Activated T-cell treated with anti-CD3 and anti-CD28 coated beads for 48 hours (primary cell): ENCODE data around the gene CCDC137.

Source experiments
- DNase-seq: peaks from one replicate; pipeline ENCODE4 v3.0.0-alpha.2; 2020; ENCODE audit warnings: low read depth

CCDC137 gene

DNA sequence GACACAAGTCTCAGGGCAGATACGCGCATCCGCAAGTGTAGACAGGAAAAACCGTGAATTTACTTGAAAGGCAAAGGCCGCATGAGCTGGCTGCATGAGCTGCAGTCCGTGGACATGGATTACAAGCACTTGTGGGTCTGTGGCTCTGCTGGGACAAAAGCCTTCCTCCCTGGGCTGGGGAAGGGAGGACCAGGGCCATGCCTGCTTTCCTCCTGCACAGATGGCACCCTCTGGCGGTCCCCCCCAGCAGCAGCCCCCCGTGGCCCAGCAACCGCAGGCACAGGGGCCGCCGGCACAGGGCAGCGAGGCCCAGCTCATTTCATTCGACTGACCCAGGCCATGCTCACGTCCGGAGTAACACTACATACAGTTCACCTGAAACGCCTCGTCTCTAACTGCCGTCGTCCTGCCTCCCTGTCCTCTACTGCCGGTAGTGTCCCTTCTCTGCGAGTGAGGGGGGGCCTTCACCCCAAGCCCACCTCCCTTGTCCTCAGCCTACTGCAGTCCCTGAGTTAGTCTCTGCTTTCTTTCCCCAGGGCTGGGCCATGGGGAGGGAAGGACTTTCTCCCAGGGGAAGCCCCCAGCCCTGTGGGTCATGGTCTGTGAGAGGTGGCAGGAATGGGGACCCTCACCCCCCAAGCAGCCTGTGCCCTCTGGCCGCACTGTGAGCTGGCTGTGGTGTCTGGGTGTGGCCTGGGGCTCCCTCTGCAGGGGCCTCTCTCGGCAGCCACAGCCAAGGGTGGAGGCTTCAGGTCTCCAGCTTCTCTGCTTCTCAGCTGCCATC lies 34.9 kb downstream of the CCDC137 start:
- no peak for DNase-seq

DNA sequence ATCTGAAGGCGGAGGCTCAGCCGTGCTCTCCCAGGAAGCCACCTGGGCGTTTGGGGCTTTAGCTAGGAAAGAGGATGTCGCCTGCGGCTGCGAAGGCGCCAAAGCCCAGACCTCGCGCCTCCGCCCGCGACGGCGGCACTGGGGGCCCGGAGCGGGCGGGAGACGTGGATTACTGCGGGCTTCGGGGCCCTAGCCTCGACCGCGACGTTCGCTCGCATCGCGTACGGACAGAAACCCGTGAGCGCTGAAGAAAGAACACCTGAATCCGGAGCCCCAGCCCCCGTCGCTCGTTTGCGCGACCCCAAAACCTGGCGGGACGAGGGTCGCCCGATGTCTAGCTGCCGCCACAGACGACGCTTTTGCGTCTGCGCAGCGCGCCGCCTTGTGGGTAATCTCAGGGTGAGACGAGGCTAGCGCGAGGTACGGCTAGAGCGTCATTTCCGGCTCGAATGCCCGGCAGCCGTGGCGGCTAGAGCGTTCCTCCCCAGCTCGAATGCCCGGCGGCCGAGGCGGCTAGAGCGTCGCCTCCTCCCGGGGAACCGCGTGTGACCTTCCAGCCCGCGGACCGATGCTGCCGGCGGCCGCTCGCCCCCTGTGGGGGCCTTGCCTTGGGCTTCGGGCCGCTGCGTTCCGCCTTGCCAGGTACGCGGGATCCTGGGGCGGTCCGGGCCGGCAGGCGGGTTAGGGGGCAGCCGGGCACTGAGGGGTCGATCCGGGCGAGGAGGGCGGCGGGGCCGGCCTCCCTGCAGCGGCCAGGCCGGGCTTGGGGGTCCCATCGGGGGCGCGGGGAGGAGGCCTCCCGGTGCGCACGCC lies 36.6 kb downstream of the CCDC137 start, which contains the start of gene MRPL12:
TSS of gene MRPL12 (plus strand) at position 434 of the 813 bp plus-strand sequence. CDS start at position 569, 135 bp downstream.
- peak; percentile 89 for DNase-seq

DNA sequence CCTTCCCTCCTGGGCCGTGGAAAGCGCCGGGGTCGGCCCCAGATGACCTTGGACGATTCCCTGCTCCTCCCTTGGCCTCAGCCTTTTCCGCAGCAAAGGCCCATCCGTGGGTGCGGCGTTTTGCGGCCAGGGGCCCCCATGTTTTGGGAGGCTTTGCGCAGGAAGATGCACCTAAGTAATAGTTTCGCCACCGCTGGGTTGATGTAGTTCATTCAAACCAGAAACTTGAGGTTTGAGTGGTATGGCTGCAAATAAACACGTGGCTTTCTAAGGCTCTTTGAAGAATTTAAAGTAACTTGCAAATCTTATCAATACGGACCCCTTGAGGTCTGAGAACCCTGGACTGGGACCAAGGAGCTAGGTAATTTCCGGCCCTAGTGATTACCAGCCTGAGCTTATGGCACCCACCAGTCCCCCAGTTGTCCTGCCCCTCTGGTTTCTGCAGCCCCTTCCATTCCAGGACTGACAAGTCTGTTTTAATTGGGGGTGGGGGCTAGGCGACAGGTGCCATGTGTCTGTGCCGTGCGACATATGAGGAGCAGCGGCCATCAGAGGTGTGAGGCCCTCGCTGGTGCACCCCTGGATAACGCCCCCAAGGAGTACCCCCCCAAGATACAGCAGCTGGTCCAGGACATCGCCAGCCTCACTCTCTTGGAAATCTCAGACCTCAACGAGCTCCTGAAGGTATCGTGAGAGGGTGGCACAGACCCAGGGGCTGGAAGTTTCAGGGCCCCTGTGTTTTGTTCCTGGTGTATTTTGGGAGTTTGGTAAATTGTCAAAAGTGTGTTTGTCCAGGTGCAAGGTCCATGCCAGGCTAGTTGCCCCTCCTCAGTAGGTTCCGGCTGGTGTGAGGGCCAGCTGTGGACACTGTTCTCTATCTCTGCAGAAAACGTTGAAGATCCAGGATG lies 37.5 kb downstream of the CCDC137 start:
- DNase-seq: no peak

DNA sequence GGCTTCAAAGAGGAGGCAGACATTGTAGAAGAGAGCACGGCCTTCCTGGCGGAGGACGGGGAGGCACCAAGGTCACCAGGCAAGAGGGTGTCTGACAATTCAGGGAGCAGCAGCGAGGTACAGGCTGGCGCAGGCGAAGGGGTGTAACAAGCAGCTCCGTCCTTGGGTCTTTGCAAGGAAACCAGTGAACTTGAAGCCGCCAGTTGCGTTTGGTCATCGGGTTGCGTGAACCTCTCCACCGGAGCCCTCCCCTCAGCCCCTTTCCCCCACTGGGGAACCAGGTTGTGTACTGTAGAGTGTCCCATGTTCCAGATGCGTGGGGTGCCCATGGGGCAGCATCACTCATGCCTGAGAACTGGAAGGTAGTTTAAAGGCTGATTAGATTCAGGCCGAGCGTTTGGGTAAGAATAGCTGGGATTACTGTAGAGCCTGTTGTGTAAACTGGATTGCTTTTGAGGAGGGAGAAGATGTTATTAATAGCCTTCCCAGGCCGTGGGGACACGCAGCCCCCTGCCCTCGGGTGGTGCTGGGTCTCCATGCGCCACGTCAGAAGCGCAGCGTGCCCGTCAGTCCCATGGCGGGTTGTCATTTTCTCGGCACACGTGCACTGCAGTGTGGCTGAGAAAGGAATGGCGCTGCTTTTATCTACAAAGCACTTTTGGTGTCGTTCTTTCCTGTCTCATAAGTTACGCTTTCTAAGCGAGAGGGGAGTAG lies 39.1 kb downstream of the CCDC137 start:
- DNase-seq: no peak

DNA sequence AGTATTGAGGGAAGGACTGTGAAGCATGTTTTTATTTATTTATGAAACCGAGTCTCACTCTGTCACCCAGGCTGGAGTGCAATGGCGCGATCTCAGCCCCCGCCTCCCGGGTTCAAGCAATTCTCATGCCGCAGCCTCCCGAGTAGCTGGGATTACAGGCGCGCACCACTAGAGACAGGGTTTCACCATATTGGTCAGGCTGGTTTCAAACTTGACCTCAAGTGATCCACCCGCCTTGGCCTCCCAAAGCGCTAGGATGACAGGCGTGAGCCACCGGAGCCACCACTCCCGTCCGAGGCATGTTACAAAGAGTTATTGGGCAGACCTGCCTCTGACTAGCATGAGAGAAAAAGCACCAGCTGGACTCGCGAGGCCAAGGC lies 39.7 kb downstream of the CCDC137 start:
- no peak for DNase-seq

DNA sequence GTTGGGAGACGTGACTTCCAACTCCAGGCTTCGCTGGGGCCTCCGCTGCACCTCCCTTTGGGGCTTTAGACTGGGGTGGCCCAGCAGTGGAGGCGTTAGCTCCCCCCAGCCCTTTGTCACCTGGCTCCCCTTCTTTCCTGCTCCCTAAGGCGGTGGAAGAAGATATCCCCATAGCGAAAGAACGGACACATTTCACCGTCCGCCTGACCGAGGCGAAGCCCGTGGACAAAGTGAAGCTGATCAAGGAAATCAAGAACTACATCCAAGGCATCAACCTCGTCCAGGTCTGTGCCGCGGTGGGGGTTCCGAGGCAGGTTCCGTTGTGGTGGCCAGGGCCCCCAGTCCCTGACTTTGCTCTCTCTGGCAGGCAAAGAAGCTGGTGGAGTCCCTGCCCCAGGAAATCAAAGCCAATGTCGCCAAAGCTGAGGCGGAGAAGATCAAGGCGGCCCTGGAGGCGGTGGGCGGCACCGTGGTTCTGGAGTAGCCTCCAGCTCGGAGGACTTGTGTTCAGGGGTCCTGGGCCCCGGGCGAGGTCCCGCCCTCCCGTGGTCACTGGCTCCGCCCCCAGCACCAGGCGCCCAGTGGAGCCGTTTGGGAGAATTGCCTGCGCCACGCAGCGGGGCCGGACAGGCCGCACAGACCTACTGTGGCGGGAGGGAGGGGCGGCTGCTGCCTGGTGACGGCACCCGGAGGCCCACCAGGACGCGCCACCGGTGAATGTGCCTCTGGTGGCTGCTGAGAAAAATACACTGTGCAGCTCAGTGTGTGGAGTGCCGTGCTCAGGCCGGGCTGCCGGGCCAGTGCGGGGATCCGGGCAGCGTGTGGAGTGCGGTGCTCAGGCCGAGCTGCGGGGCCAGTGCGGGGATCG lies 40.5 kb downstream of the CCDC137 start:
- DNase-seq: no peak

DNA sequence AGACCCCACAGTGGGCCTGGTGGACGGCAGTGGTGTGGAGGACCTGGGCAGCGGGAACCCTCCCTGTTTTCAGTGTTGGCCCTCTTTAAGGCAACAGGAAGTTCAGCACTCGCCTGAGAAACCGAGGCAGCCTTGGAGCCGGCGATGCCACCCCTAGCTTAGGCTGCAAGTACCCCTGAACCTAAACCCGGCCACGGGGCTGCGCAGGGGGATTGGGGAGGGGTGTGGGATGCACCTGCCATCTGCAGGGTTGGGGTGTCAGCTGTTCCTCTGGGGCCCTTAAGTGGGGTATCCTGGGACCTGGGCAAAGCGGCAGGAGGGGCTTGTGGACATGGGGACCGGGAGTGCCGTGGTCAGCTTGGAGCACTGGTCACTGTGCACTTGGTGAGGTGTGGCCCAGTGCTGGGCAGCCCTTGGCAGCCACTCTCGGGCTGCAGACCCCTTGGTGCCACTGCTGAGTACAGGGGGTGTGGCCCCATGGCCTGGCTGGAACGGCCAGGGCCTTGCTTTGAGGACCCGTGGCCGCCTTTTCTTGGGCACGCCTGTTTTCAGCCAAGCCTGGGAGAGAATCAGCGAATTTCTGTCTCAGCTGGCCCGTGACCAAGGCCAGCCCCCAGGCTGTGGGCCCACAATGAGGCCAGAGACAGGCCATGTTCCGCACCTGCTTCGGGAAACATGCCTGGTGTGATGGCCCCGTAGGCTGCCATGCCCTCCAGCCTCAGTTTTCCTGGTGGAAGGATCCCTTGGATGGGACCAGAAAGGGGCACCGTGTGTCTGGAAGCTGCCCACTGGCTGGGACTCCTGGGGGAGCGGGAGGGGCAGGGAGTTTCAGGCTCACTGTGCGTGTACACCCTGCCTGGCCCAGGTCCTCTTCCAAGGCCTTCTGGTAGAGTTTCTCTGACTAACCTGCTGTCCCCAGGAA lies 41.4 kb downstream of the CCDC137 start:
- DNase-seq: no peak

DNA sequence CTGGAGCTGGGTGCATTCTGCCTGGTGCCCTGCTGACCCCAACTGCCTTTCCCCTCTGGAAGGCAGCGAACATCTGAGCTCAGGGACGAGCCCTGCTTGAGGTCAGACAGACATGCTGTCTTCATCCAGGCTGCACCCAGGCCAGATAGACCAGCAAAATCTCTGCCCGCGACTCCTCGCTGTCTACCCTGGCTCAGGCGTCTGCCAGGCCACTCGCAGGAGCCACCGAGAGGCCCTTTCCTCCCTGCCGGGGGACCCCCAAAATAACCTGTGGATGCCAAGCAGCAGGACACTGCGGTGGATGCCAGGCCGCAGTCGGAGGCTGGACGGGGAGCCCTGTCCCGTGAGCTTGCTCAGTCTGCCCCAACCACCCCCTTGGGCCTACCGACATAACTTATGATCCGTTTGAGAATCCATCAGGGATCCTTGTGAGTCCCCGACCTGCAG lies 42.2 kb downstream of the CCDC137 start:
- DNase-seq: no peak

DNA sequence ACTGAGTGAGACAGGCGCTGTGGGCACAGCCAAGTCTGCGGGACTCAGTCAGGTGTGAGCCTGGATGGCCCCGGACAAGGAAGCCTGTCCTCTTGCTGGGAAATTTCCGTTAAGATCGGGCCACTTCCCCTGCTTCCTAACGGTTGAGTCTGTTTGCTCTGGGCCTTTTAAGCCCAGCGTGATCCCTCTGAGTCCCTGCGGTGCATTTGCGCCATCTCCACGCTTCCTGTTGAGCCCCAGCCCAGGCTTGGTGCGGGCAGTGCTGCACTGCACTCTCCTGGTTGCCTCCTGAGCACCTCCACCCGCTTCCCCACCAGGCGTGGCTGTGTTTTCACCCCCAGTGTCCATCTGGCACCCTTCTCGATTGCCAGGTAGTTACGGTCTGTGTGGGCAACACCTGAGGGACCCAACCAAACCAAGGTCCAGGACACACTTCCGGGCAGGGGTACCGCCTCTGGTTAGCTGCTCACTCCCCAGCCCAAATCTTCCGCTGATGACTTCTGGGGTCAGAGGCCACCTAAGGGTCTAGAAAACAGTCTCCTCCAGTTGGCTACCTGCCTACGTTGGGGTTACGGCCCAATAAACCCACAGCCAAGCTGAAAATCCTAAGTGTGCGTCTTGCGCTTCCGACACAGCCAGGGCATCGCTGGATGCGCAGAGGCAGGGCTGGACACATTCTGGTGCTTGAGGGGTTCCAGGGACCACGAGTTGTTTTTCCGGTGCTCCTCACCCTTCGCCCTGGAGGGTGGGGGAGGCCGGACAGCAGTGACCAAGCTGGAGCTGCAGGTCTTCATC lies 44.2 kb downstream of the CCDC137 start:
- no peak for DNase-seq

DNA sequence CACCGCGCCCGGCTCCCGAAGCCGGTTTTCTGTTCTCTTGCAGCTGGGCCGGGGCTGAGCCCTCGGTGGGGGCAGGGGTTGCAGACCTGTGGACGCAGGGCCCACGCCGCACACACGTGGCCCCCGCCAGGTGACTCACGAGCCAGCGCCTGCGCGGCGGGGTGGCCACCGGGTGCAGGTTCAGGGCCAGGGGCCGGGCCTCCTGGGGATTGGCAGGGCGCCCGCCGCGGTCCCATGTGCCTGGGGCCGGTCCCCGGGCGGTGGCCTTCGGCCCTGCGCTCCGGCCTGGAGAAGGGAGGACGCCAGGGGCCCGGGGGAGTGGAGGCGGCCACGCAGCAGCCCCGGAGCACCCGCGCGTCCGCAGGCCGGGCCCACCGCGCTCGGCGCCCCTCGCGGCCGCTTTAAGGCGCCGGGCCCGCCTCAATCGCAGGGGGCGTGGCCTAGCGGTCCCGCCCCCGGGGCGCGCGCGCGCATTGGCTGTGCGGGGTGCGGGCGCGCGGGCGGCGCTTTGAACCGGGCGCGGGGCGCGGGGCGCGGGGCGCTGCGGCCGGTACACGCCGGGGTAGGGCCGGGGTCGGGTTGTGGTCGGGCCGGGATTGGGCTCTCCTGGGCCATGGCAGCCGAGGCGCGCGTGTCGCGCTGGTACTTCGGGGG lies 45.4 kb downstream of the CCDC137 start, which contains the start of gene SLC25A10:
TSS of gene SLC25A10 (plus strand) at position 471 of the 654 bp plus-strand sequence. CDS start at position 614, 143 bp downstream.
- DNase-seq: peak; percentile 88

DNA sequence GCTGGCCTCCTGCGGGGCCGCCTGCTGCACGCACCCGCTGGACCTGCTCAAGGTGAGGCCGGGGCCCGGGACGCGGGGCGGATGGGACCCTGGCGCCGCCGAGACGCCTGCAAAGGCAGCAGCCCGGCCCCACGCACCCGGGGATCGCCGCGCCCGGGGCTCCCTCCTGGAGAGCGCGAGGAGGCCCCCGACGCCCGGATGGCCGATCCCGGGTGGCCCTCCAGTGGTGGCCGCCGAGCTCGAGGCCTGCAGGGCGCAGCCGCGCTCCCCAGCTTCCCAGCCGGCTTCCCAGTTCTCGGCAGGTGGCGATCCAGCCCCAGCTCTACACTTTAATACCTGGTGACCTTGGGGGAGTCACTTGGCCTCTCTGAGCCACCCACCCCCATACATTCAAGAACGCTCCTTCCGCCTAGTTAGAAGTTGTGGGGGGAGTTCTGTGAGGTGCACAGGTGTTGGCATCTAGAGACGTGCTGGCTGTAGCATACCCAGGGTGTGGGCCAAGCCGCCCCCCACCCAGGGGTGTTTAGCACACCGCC lies 46.0 kb downstream of the CCDC137 start:
- no peak for DNase-seq

DNA sequence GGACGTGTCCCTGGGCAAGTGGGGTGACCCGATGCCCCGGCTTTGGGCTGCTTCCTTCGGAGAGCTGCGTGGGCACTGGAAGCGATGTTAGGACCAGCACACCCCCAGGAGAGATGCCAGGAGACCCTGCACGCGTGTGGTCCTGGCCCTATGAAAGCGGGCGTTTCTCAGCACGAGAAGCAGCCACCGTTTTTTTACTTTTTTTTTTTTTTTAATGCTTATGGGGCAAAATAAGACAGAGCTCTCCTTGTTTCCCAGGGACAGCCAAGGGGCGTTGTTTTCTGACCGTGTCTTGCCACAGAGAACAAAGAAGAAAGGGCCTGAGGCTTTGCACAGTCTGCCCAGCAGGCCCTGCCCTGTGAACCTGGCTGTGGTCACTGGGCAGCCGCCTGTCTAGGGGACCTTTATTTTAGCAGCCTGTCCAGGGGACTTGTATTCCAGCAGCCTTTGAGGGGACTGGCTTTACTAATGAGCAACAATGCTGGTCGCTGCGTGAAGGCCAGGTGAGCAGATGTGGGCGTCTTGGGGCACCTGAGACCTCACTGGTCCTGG lies 46.5 kb downstream of the CCDC137 start:
- DNase-seq: no peak

DNA sequence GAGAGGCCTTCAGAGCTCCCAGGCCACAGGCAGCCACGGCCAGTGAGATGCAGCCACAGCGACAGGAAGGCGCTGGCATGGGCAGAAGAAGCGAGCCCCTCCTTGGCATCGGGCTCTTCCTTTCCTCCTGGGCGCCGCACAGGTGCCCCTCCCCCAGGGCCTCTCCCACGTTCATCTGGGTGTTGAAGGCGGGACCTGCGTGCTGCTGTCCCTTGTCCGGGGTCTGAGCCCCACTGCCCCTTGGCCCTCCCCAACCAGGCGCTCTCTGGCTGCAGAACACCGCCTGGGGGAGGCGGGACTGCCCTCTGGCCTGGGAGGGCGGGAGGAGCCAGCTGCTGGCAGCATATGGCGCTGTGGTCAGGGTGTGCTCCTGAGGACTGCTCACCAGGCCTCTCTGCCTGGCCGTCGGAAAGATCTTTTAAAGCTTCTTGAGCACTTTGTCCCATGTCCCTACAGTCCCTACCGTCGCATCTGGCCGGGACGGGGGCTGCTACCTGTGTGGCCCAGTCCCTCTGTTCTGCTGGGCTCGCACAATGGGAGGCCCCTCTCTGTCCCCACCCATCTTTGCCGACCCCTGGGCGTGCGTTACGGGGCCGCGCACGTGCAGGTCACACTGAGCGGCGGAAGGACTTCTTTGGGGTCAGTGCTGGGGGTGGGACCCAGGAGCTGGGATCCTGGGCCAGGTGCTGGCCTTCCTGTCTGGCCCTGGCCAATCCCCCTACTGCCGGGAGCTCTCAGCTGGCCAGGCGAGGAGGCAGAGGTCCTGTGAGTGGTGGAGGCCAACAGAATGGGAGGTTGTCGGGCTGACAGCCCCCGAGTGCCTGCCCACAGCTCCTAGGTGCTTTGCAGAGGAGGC lies 47.2 kb downstream of the CCDC137 start:
- no peak for DNase-seq

DNA sequence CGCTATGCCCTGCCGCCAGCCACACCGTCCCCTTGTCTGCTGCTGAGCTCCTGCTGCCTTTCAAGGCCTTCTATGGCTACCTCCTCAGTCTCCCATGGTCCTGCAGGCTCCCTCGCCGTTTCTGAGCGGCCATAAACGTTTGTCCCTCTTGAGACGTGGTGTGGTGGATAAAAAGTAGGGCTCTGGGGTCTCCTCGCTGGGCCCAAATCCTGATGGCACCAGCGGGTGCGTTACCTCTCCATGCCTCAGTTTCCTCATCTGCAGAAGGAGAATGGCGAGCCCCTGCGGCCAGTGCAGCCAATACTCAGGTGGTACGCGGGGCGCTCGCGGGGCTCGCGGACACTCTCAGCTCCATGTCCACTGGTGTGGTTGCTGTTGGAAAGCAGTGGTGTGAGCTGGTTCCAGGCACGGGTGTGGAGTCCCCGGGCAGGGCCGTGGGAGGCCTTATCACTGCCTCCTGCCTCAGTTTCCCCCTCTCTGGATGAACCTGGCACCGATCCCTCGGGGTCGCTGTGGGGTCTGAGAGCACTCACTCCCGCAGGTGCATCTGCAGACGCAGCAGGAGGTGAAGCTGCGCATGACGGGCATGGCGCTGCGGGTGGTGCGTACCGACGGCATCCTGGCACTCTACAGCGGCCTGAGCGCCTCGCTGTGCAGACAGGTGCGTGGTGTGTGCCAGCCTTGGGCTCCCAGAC lies 48.0 kb downstream of the CCDC137 start:
- DNase-seq: no peak

DNA sequence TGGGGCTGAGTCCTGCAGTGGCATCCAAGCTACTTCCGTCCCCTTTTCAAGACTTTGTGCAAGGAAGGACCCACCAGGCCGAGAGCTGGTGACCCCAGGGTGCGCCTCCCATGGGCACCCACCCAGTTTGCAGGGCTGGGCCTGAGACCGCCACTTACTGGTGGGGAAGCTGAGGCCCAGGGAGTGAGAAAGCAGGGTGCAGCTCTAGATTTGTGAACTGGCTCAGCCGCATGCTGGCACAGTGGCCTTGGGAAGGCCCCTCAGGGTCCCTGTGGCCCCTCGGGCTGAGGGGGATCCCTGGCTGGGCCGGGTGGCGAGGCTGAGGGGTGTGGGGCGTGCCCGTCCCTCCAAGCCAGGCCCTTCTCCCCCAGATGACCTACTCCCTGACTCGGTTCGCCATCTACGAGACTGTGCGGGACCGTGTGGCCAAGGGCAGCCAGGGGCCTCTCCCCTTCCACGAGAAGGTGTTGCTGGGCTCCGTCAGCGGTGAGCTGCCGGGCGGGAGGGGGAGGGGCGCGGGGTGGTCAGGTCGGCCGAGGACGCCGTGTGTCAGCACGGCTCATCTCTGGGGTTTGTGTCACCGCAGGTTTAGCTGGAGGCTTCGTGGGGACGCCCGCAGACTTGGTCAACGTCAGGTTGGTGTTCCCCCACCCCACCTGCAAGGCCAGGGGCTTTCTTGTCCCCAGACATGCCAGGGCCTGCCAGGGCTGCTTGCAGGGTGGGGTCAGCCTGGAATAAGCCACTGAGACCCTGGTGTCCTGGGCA lies 48.8 kb downstream of the CCDC137 start:
- DNase-seq: no peak
